Endodermal cell (in vitro differentiated cells): Measurements from ENCODE around the gene RNLS. TPM values are rescaled to one million over a fixed set of nuclear protein-coding genes. Genes with fewer than 3 reads are reported as not detected.

Experiments
- DNase-seq: peaks from one replicate; pipeline ENCODE4 v3.0.0-alpha.2; 2017
- H3K27ac ChIP-seq: 2 replicates; pipeline ENCODE4 v1.5.1; 2013; ENCODE audit warnings: mild to moderate bottlenecking, low read depth, low read length, moderate library complexity
- H3K27me3 ChIP-seq: 2 replicates; pipeline ENCODE4 v1.6.1; 2013; ENCODE audit warnings: mild to moderate bottlenecking, low read length, moderate library complexity; ENCODE audit not compliant: insufficient read depth, control insufficient read depth, poor library complexity, severe bottlenecking
- H3K36me3 ChIP-seq: 2 replicates; pipeline ENCODE4 v1.7.0; 2013; ENCODE audit warnings: mild to moderate bottlenecking, low read length, moderate library complexity; ENCODE audit not compliant: control insufficient read depth, insufficient read depth
- H3K4me1 ChIP-seq: one replicate; pipeline ENCODE4 v1.7.0; 2013; ENCODE audit warnings: low read length; ENCODE audit not compliant: control insufficient read depth, insufficient read depth
- H3K4me3 ChIP-seq: 2 replicates; pipeline ENCODE4 v1.5.1; 2013; ENCODE audit warnings: mild to moderate bottlenecking, low read length, moderate library complexity
- H3K9ac ChIP-seq: 2 replicates; pipeline ENCODE4 v1.6.1; 2013; ENCODE audit warnings: mild to moderate bottlenecking, low read length, moderate library complexity; ENCODE audit not compliant: poor library complexity, severe bottlenecking; ENCODE audit errors: extremely low read depth
- H3K9me3 ChIP-seq: 2 replicates; pipeline ENCODE4 v1.6.1; 2013; ENCODE audit warnings: mild to moderate bottlenecking, low read length, moderate library complexity; ENCODE audit not compliant: control insufficient read depth
- H3K27ac Mint-ChIP-seq: 2 replicates; pipeline ENCODE4 v1.8.0; 2020; ENCODE audit warnings: mixed read lengths
- H3K27me3 Mint-ChIP-seq: 2 replicates; pipeline ENCODE4 v1.8.0; 2021; ENCODE audit warnings: mild to moderate bottlenecking, mixed read lengths; ENCODE audit not compliant: insufficient read depth
- H3K36me3 Mint-ChIP-seq: 2 replicates; pipeline ENCODE4 v1.8.0; 2020; ENCODE audit warnings: low read depth, mixed read lengths
- H3K4me1 Mint-ChIP-seq: 2 replicates; pipeline ENCODE4 v1.8.0; 2020; ENCODE audit warnings: mixed read lengths
- H3K4me3 Mint-ChIP-seq: 2 replicates; pipeline ENCODE4 v1.8.0; 2020; ENCODE audit warnings: mild to moderate bottlenecking, moderate library complexity, mixed read lengths
- H3K9me3 Mint-ChIP-seq: 2 replicates; pipeline ENCODE4 v1.8.0; 2020; ENCODE audit warnings: mild to moderate bottlenecking, mixed read lengths
- CTCF ChIP-seq: fragments of 200-600 bp; sonication (generic); conservative IDR thresholded peaks from 2 replicates; pipeline ENCODE4 v1.5.0; 2021; ENCODE audit warnings: antibody characterized with exemption, mild to moderate bottlenecking
- WGBS, 2 experiments: methylation state at CpG; one replicate each; pipeline versions ENCODE4 v1.1.5 to v1.1.7; 2013; ENCODE audit warnings: missing lambda C conversion rate in 2 of 2, mixed read lengths in 1 of 2; ENCODE audit not compliant: insufficient coverage in 1 of 2, insufficient read length in 1 of 2; 5-methylcytosine and 5-hydroxymethylcytosine counted together
- total RNA-seq, 2 donors: library from RNA; stranded (reverse); fragmentation: NEBNext Ultra II Directional in 1 of 2; extraction: Animal tissue kit (Norgen Biotek cat#: 25700) in 1 of 2; gene quantifications; 2 replicates in 1 of 2; 3 replicates in 1 of 2; pipeline ENCODE4 v1.2.1, GENCODE V29; 2021

Gene RNLS
- total RNA-seq, 2 donors from 2014 or later = 10.1 to 12.3 TPM

DNA sequence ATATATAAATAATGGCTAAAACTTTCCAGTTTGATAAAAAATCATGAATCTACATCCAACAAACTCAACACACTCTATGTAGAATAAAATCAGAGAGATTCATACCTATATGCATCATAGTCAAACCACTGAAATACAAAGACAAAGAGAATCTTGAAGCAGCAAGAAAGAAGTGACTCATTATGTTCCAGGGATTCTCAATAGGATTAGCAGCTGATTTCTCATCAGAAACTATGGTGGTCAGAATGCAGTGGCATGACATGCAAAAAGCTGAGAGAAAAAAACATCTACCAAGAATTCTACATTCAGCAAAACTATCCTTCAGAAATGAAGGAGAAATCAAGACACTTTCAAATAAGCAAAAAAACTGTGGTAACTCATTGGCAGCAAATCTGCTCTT, 187.4 kb downstream of the RNLS start:
- no peaks in the 10 kb centered on the region for H3K4me1 ChIP-seq
- H3K36me3 ChIP-seq = no peaks in the 10 kb centered on the region
- Mint-ChIP-seq H3K4me1 (peaks cover 7% of the 10 kb centered on the region), H3K27ac (no peak overlapping the region), H3K4me3 (no peak overlapping the region), H3K9me3 (peaks cover 51% of the 10 kb centered on the region), H3K27me3 (no peaks in the 10 kb centered on the region), H3K36me3 (peaks cover 3% of the 10 kb centered on the region)
- H3K4me3 ChIP-seq = no peak overlapping the region
- H3K9ac ChIP-seq = no peak overlapping the region
- DNase-seq = no peak
- no peaks in the 10 kb centered on the region for H3K27me3 ChIP-seq
- no peak overlapping the region for H3K27ac ChIP-seq
- H3K9me3 ChIP-seq = peaks cover 47% of the 10 kb centered on the region
- TF ChIP-seq CTCF = no peak

DNA sequence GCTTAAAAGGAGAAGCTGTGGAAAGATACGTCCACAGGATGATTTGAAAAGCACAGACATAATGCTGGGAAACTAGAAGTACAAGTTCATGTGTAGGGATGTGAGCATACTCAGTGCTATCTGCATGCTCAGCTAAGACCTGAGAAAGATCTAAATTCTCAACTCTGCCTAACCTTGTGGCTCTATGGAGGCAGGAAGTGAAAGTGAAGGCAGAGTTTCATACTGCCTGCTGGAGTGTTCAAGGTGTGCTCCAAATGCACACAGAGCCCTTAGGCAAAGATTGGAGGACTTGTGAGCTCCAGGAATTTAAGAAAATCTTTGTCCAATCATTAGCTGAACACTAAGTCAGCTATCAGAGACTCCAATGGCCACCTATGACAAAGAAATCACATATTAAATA, 190.9 kb downstream of the RNLS start:
- H3K36me3 Mint-ChIP-seq = peaks cover 3% of the 10 kb centered on the region
- H3K9ac ChIP-seq = no peak overlapping the region
- TF ChIP-seq CTCF = no peak
- H3K36me3 ChIP-seq = no peaks in the 10 kb centered on the region
- no peak overlapping the region for H3K27ac Mint-ChIP-seq
- no peak overlapping the region for H3K4me3 ChIP-seq
- no peak overlapping the region for H3K27ac ChIP-seq
- peaks cover 21% of the 10 kb centered on the region for H3K4me1 Mint-ChIP-seq
- 93 to 95% methylated on average over 1 of the region's 1 CpG for WGBS, 2 experiments
- no peak overlapping the region for H3K4me3 Mint-ChIP-seq
- peaks cover 20% of the 10 kb centered on the region for H3K9me3 ChIP-seq
- no peaks in the 10 kb centered on the region for H3K27me3 Mint-ChIP-seq
- no peaks in the 10 kb centered on the region for H3K27me3 ChIP-seq
- H3K9me3 Mint-ChIP-seq = peaks cover 26% of the 10 kb centered on the region
- no peak for DNase-seq
- peaks cover 8% of the 10 kb centered on the region for H3K4me1 ChIP-seq

DNA sequence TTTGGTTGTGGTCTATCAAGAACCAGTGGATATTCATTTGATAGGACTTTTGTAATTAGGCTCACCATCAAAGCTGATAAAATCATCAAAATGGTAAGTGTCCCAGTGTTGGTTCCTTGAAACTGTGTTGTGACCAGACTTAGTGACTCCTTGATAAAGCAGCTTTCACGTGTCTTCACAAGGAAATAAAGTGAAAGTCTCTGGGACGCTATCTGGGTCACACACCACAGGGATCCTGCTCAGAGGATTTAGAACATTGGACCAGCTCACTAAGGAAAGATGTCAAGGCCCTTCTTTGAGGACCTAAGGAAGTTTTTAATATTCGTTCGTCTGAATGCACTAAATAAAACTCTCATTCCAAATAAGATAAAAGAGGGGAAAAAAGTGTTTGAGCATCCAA, 193.1 kb downstream of the RNLS start:
- no peak overlapping the region for H3K27ac Mint-ChIP-seq
- H3K4me3 ChIP-seq = no peak overlapping the region
- H3K4me3 Mint-ChIP-seq = no peak overlapping the region
- no peak overlapping the region for H3K9ac ChIP-seq
- 71 to 74% methylated on average over 2 to 3 of the region's 4 CpGs for WGBS, 2 experiments
- H3K36me3 Mint-ChIP-seq = peaks cover 1% of the 10 kb centered on the region
- H3K4me1 Mint-ChIP-seq = peaks cover 28% of the 10 kb centered on the region
- H3K27me3 ChIP-seq = no peaks in the 10 kb centered on the region
- peaks cover 11% of the 10 kb centered on the region for H3K9me3 Mint-ChIP-seq
- peaks cover 20% of the 10 kb centered on the region for H3K4me1 ChIP-seq
- no peak for DNase-seq
- H3K9me3 ChIP-seq = no peaks in the 10 kb centered on the region
- H3K36me3 ChIP-seq = no peaks in the 10 kb centered on the region
- no peak overlapping the region for H3K27ac ChIP-seq
- TF ChIP-seq CTCF = no peak
- H3K27me3 Mint-ChIP-seq = no peaks in the 10 kb centered on the region
